Naive thymus-derived CD8-positive, alpha-beta T cell (primary cell): ENCODE measurements around the gene RAVER2. TPM values are rescaled to one million over a fixed set of nuclear protein-coding genes. Genes with fewer than 3 reads are reported as not detected.

ENCODE experiments used
- polyA plus RNA-seq, 3 donors: library from polyadenylated mRNA; unstranded; fragments of 300-500 nt; fragmentation: Illumina TruSeq; gene quantifications; one replicate each; pipeline ENCODE4 v1.2.3, GENCODE V29; 2021
- total RNA-seq, 8 experiments: library from RNA in 2 of 8; stranded (reverse) in 2 of 8; gene quantifications; one replicate each; pipeline ENCODE4 v1.2.3 and lab custom pipeline; 2021 to 2026

Gene RAVER2
- total and polyA plus RNA-seq, 5 experiments from 2014 or later: 0.48 to 6.1 (median 1.8) TPM

Other genes with a start within 250 kb of the RAVER2 start
- gene JAK1, start 221.5 kb downstream of the RAVER2 start, total RNA-seq: 100 to 1,000 TPM; 346 to 361 TPM
- gene JAK1, start 221.5 kb downstream of the RAVER2 start, polyA plus RNA-seq: 100 to 1,000 TPM; 162 to 244 (median 174) TPM